Mesenchymal stem cell (in vitro differentiated cells and primary cell): ENCODE measurements around the gene IPO8.
"Not testable (repeated sequence)": the region's sequence is repeated elsewhere in the genome, so short reads cannot be mapped to it uniquely, and the experiment has no call there.

Experiments
- DNase-seq: peaks from one replicate; pipeline ENCODE4 v3.0.0-alpha.2; 2013
- H2AFZ ChIP-seq: one replicate; pipeline ENCODE4 v1.6.1; 2013; ENCODE audit warnings: low read depth, mild to moderate bottlenecking, control low read depth, inconsistent platforms, low read length, moderate library complexity
- H2AK5ac ChIP-seq: 2 replicates; pipeline ENCODE4 v1.6.1; 2013; ENCODE audit warnings: low read length, moderate library complexity, mild to moderate bottlenecking, inconsistent platforms; ENCODE audit not compliant: severe bottlenecking
- H2BK120ac ChIP-seq: one replicate; pipeline ENCODE4 v1.6.1; 2013; ENCODE audit warnings: low read depth, mild to moderate bottlenecking, inconsistent platforms, low read length, moderate library complexity
- H2BK12ac ChIP-seq, 2 experiments: one replicate each; pipeline ENCODE4 v1.6.1; 2013; ENCODE audit warnings: inconsistent platforms in 2 of 2, low read length in 2 of 2, mild to moderate bottlenecking in 2 of 2, moderate library complexity in 2 of 2, control low read depth in 1 of 2
- H2BK15ac ChIP-seq: one replicate; pipeline ENCODE4 v1.6.1; 2013; ENCODE audit warnings: mild to moderate bottlenecking, low read depth, inconsistent platforms; ENCODE audit not compliant: poor library complexity, severe bottlenecking
- H2BK5ac ChIP-seq: 2 replicates; pipeline ENCODE4 v1.6.1; 2013; ENCODE audit warnings: low read depth, mild to moderate bottlenecking, low read length, control low read depth, inconsistent platforms; ENCODE audit not compliant: poor library complexity, severe bottlenecking
- H3K14ac ChIP-seq, 2 experiments: one replicate each; pipeline ENCODE4 v1.6.1; 2013; ENCODE audit warnings: inconsistent platforms in 2 of 2, low read length in 2 of 2, control low read depth in 1 of 2, mild to moderate bottlenecking in 1 of 2, moderate library complexity in 1 of 2
- H3K18ac ChIP-seq, 2 experiments: one replicate each; pipeline ENCODE4 v1.6.1; 2013; ENCODE audit warnings: inconsistent platforms in 2 of 2, low read length in 2 of 2, control low read depth in 1 of 2, low read depth in 1 of 2, mild to moderate bottlenecking in 1 of 2
- H3K23ac ChIP-seq, 2 experiments: one replicate each; pipeline ENCODE4 v1.6.1; 2013; ENCODE audit warnings: inconsistent platforms in 2 of 2, low read length in 2 of 2, mild to moderate bottlenecking in 2 of 2, moderate library complexity in 2 of 2, control low read depth in 1 of 2
- H3K27ac ChIP-seq: 2 replicates; pipeline ENCODE4 v1.5.1; 2013; ENCODE audit warnings: mild to moderate bottlenecking, moderate library complexity, low read length, control low read depth, inconsistent platforms; ENCODE audit not compliant: poor library complexity, severe bottlenecking
- H3K27me3 ChIP-seq, 2 experiments: 2 replicates each; pipeline versions ENCODE4 v1.6.1 to v1.7.0; 2013; ENCODE audit warnings: low read length in 2 of 2, mild to moderate bottlenecking in 2 of 2, moderate library complexity in 2 of 2, control low read depth in 1 of 2, inconsistent platforms in 1 of 2; ENCODE audit not compliant: control insufficient read depth in 1 of 2, insufficient read depth in 1 of 2
- H3K36me3 ChIP-seq, 2 experiments: 2 replicates each; pipeline versions ENCODE4 v1.6.1 to v1.7.0; 2013; ENCODE audit warnings: low read length in 2 of 2, control low read depth in 1 of 2, inconsistent platforms in 1 of 2, low read depth in 1 of 2, mild to moderate bottlenecking in 1 of 2; ENCODE audit not compliant: insufficient read depth in 2 of 2, control insufficient read depth in 1 of 2
- H3K4ac ChIP-seq, 2 experiments: one replicate each; pipeline ENCODE4 v1.6.1; 2013; ENCODE audit warnings: inconsistent platforms in 2 of 2, low read length in 2 of 2, mild to moderate bottlenecking in 2 of 2, moderate library complexity in 2 of 2, control low read depth in 1 of 2, low read depth in 1 of 2
- H3K4me1 ChIP-seq: 2 replicates; pipeline ENCODE4 v1.6.1; 2013; ENCODE audit warnings: low read depth, low read length, control low read depth; ENCODE audit not compliant: control insufficient read depth, insufficient read depth
- H3K4me2 ChIP-seq: 2 replicates; pipeline ENCODE4 v1.6.1; 2013; ENCODE audit warnings: low read length, mild to moderate bottlenecking, inconsistent platforms; ENCODE audit not compliant: poor library complexity, severe bottlenecking
- H3K4me3 ChIP-seq, 2 experiments: 2 replicates each; pipeline versions ENCODE4 v1.5.1 to v1.7.0; 2013; ENCODE audit warnings: low read length in 2 of 2, mild to moderate bottlenecking in 2 of 2, control low read depth in 1 of 2, low read depth in 1 of 2; ENCODE audit not compliant: insufficient read depth in 1 of 2
- H3K79me1 ChIP-seq: replicated peaks from 2 replicates; pipeline ENCODE4 v1.6.1; 2013; ENCODE audit warnings: mild to moderate bottlenecking, control low read depth, low read length, inconsistent platforms; ENCODE audit not compliant: poor library complexity, severe bottlenecking
- H3K9ac ChIP-seq: 2 replicates; pipeline ENCODE4 v1.7.0; 2013; ENCODE audit warnings: mild to moderate bottlenecking, low read length, moderate library complexity
- H3K9me3 ChIP-seq: 2 replicates; pipeline ENCODE4 v1.7.0; 2013; ENCODE audit warnings: mild to moderate bottlenecking, low read length; ENCODE audit not compliant: control insufficient read depth
- H4K8ac ChIP-seq: one replicate; pipeline ENCODE4 v1.6.1; 2013; ENCODE audit warnings: inconsistent platforms, mild to moderate bottlenecking, low read length, moderate library complexity
- H4K91ac ChIP-seq: one replicate; pipeline ENCODE4 v1.6.1; 2013; ENCODE audit warnings: mild to moderate bottlenecking, low read length, inconsistent platforms
- WGBS: methylation state at CpG from one replicate; pipeline ENCODE4 v1.1.7; 2013; ENCODE audit warnings: mixed read lengths; 5-methylcytosine and 5-hydroxymethylcytosine counted together

The IPO8 gene

DNA sequence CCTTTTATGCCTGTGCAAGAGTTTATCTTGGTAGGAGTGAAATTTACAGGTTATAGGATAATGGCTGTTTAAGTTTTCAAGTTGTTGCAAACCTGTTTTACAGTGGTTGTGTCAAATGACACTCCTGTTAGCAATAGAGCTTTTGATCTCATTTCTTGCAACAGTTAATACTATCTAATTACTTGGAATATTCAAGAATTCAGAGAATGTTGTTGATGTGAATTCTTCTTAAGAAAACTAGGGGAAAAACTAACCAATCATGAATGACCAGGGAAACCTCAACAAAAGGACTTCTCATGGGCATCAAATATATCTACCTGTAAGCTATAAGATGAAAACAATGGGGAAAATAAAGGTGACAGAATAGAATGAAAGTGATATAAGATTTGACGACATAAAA, 85.0 kb downstream of the IPO8 start:
- no peak overlapping the region for H2BK12ac ChIP-seq
- WGBS, result 73% methylated on average over 1 of the region's 1 CpG

DNA sequence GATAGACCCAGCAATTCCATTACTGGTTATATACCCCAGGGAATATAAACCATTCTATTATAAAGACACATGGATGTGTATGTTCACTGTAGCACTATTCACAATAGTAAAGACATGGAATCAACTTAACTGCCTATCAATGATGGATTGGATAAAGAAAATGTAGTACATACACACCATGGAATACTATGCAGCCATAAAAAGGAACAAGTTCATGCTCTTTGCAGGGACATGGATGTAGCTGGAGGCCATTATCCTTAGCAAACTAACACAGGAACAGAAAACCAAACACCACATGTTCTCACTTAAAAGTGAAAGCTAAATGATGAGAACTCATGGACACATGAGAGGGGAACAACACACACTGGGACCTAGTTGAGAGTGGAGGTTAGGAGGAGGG, 85.8 kb downstream of the IPO8 start:
- not testable (repeated sequence) for H3K23ac ChIP-seq, DNase-seq, H3K4me2 ChIP-seq, H2BK120ac ChIP-seq, H3K27ac ChIP-seq, H3K4ac ChIP-seq, H3K36me3 ChIP-seq, H3K27me3 ChIP-seq, H4K8ac ChIP-seq, H3K4me1 ChIP-seq, H2BK5ac ChIP-seq, H2BK12ac ChIP-seq, H3K4me3 ChIP-seq, H3K79me1 ChIP-seq, H2BK15ac ChIP-seq, H2AFZ ChIP-seq, H3K9me3 ChIP-seq, H3K9ac ChIP-seq, H2AK5ac ChIP-seq, H4K91ac ChIP-seq, H3K18ac ChIP-seq, H3K14ac ChIP-seq

More for the DNA sequence above, 85.0 kb downstream of the IPO8 start:
- no peak for DNase-seq
- Histone ChIP-seq H3K4me2 (no peak overlapping the region), H4K91ac (no peak overlapping the region), H2AK5ac (no peak overlapping the region), H3K27me3 (no peaks in the 10 kb centered on the region), H3K4ac (no peak overlapping the region), H4K8ac (no peak overlapping the region), H2BK120ac (no peak overlapping the region), H3K36me3 (no peaks in the 10 kb centered on the region), H3K14ac (no peak overlapping the region), H3K4me3 (no peak overlapping the region), H3K79me1 (no peaks in the 10 kb centered on the region), H3K9ac (no peak overlapping the region), H2BK5ac (no peak overlapping the region), H3K18ac (no peak overlapping the region), H3K4me1 (no peaks in the 10 kb centered on the region), H2BK15ac (no peak overlapping the region), H3K27ac (no peak overlapping the region), H3K23ac (no peak overlapping the region), H3K9me3 (no peaks in the 10 kb centered on the region), H2AFZ (no peak overlapping the region)

DNA sequence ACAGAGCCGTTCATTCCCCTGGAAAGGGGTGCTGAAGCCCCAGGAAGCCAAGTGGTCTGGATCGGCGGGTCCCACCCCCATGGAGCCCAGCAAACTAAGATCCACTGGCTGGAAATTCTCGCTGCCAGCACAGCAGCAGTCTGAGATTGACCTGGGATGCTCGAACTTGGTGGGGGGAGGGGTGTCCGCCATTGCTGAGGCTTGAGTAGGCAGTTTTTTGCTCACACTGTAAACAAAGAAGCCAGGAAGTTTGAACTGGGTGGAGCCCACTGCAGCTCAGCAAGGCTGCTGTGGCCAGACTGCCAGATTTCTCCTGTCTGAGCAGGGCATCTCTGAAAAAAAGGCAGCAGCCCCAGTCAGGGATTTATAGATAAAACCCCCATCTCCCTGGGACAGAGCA, 91.4 kb downstream of the IPO8 start:
- Histone ChIP-seq H4K8ac (peak overlapping the region; percentile 86), H3K9me3 (peaks cover 18% of the 10 kb centered on the region), H3K4ac (peak overlapping the region; percentile 6 to 95), H2AFZ (peak overlapping the region; percentile 21), H3K18ac (peak overlapping the region; percentile 78 to 92), H4K91ac (peak overlapping the region; percentile 98), H2BK12ac (peak overlapping the region; percentile 17 to 89), H2BK120ac (peak overlapping the region; percentile 97)
- H3K14ac ChIP-seq, H3K4me3 ChIP-seq, H3K4me1 ChIP-seq, H3K23ac ChIP-seq, H3K4me2 ChIP-seq, H2AK5ac ChIP-seq, H3K27ac ChIP-seq, H2BK5ac ChIP-seq, H3K27me3 ChIP-seq, H2BK15ac ChIP-seq, H3K79me1 ChIP-seq, H3K9ac ChIP-seq, H3K36me3 ChIP-seq: not testable (repeated sequence)
- DNase-seq, result peak; percentile 56
- 54% methylated on average over 6 of the region's 6 CpGs for WGBS

DNA sequence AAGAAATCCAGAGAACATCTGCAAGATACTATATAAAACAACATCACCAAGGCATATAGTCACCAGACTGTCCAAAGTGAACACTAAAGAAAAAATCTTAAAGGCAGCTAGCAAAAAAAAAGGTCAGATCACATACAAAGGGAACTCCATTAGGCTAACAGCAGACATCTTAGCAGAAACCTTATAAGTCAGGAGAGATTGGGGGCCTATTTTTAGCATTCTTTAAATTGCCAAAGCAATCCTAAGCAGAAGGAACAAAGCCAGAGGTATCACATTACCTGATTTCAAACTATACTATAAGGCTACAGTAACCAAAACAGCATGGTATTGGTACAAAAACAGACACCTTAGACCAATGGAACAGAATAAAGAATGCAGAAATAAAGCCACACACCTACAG, 92.5 kb downstream of the IPO8 start:
- Histone ChIP-seq H2BK15ac (no peak overlapping the region), H2BK5ac (no peak overlapping the region), H3K27ac (no peak overlapping the region), H3K14ac (no peak overlapping the region), H4K8ac (no peak overlapping the region), H3K9me3 (peaks cover 18% of the 10 kb centered on the region), H2AK5ac (no peak overlapping the region), H3K79me1 (no peaks in the 10 kb centered on the region), H2AFZ (no peak overlapping the region), H3K27me3 (no peaks in the 10 kb centered on the region), H3K18ac (no peak overlapping the region), H3K4ac (no peak overlapping the region), H4K91ac (no peak overlapping the region), H3K9ac (no peak overlapping the region), H2BK120ac (no peak overlapping the region), H3K36me3 (no peaks in the 10 kb centered on the region), H3K4me3 (no peak overlapping the region), H3K4me1 (no peaks in the 10 kb centered on the region), H2BK12ac (no peak overlapping the region), H3K4me2 (no peak overlapping the region), H3K23ac (no peak overlapping the region)
- no peak for DNase-seq
